ENCODE results near the gene SFXN4. TPM values are rescaled to one million over a fixed set of nuclear protein-coding genes. Genes with fewer than 3 reads are reported as not detected.
"Not testable (repeated sequence)": the region's sequence is repeated elsewhere in the genome, so short reads cannot be mapped to it uniquely, and the experiment has no call there.

Gene SFXN4
- total RNA-seq, 1 experiment from 2014 or later, result 67.0 TPM

- H3K4me1 ChIP-seq (ENCODE audit: control insufficient read depth, insufficient read depth, low read length), result no peaks in the 10 kb centered on the region
- no peaks in the 10 kb centered on the region for H3K27me3 ChIP-seq (ENCODE audit: control insufficient read depth, insufficient read depth, low read length)
- DNase-seq (ENCODE audit: low read depth, low spot score) (no peak), ATAC-seq (no peak)
- TF ChIP-seq CTCF (IDR thresholded peaks at IDR 0.05), result no peak
- no peak for TF ChIP-seq TCF7L2 (IDR thresholded peaks at IDR 0.05; ENCODE audit: low read depth, low read length)
- TF ChIP-seq POLR2AphosphoS5 (IDR thresholded peaks at IDR 0.05; ENCODE audit: low read depth, low read length), result no peak
- TF ChIP-seq REST (IDR thresholded peaks at IDR 0.05; ENCODE audit: insufficient read depth in 1 of 2, low read depth in 2 of 2, low read length in 1 of 2), result no peak
- TF ChIP-seq SIN3A (IDR thresholded peaks at IDR 0.05; ENCODE audit: borderline replicate concordance, insufficient read depth, low read depth, low read length), result no peak
- H3K27ac ChIP-seq (ENCODE audit: low read length), result no peak overlapping the region
- no TSS peak for BruUV-seq (replicated peaks)
- H3K9me3 ChIP-seq (ENCODE audit: control insufficient read depth, insufficient read depth, low read depth, low read length), result no peaks in the 10 kb centered on the region
- intact Hi-C loops (cut with micrococcal nuclease; ENCODE audit: unreplicated experiment) (no loop called here), in situ Hi-C loops (cut with HindIII; ENCODE audit: low pct_unique_long_range_greater_than_20kb, low sequenced_read_pairs) (no loop called here)
- POLR2A ChIA-PET, result interaction anchor here (0.7 kb wide), 1 partner anchor 76 kb away, joined by 3 read pairs; no protein-coding TSS in a partner anchor
- peaks cover 17% of the 10 kb centered on the region for H3K36me3 ChIP-seq (ENCODE audit: control insufficient read depth, insufficient read depth, low read length)
- no peak overlapping the region for H3K4me3 ChIP-seq (ENCODE audit: low read depth in 2 of 2, low read length in 2 of 2)
- CTCF ChIA-PET, result no interaction called here
These were observed 12.5 kb downstream of the SFXN4 start for GRCh38 chr10:119153041-119153440.

- in situ Hi-C loops (cut with HindIII; ENCODE audit: low pct_unique_long_range_greater_than_20kb, low sequenced_read_pairs); H3K9me3 ChIP-seq (ENCODE audit: control insufficient read depth, insufficient read depth, low read depth, low read length); H3K4me1 ChIP-seq (ENCODE audit: control insufficient read depth, insufficient read depth, low read length); H3K27me3 ChIP-seq (ENCODE audit: control insufficient read depth, insufficient read depth, low read length); H3K4me3 ChIP-seq (ENCODE audit: low read depth in 2 of 2, low read length in 2 of 2); ATAC-seq; BruUV-seq (replicated peaks); CTCF ChIA-PET; intact Hi-C loops (cut with micrococcal nuclease; ENCODE audit: unreplicated experiment); H3K36me3 ChIP-seq (ENCODE audit: control insufficient read depth, insufficient read depth, low read length); DNase-seq (ENCODE audit: low read depth, low spot score); H3K27ac ChIP-seq (ENCODE audit: low read length): not testable (repeated sequence)
- POLR2A ChIA-PET, result interaction anchor here (0.7 kb wide), 1 partner anchor 274 kb away, joined by 5 read pairs; no protein-coding TSS in a partner anchor
These were observed 13.9 kb downstream of the SFXN4 start for GRCh38 chr10:119151601-119152000.

GRCh38 chr10:119149729-119150128 is 15.8 kb downstream of the SFXN4 start:
- CTCF ChIA-PET, result no interaction called here
- ATAC-seq (0 out of 2 replicates have a peak, but pooled peaks have one; percentile 59), DNase-seq (ENCODE audit: low read depth, low spot score) (no peak)
- no peak for TF ChIP-seq TCF7L2 (IDR thresholded peaks at IDR 0.05; ENCODE audit: low read depth, low read length)
- TF ChIP-seq REST (IDR thresholded peaks at IDR 0.05; ENCODE audit: insufficient read depth in 1 of 2, low read depth in 2 of 2, low read length in 1 of 2), result no peak
- no peak for TF ChIP-seq SIN3A (IDR thresholded peaks at IDR 0.05; ENCODE audit: borderline replicate concordance, insufficient read depth, low read depth, low read length)
- TF ChIP-seq POLR2AphosphoS5 (IDR thresholded peaks at IDR 0.05; ENCODE audit: low read depth, low read length), result no peak
- TF ChIP-seq CTCF (IDR thresholded peaks at IDR 0.05), result no peak
- Histone ChIP-seq H3K27me3 (ENCODE audit: control insufficient read depth, insufficient read depth, low read length) (no peaks in the 10 kb centered on the region), H3K4me1 (ENCODE audit: control insufficient read depth, insufficient read depth, low read length) (no peaks in the 10 kb centered on the region), H3K9me3 (ENCODE audit: control insufficient read depth, insufficient read depth, low read depth, low read length) (no peaks in the 10 kb centered on the region), H3K27ac (ENCODE audit: low read length) (no peak overlapping the region), H3K4me3 (ENCODE audit: low read depth in 2 of 2, low read length in 2 of 2) (no peak overlapping the region), H3K36me3 (ENCODE audit: control insufficient read depth, insufficient read depth, low read length) (peaks cover 4% of the 10 kb centered on the region; the same call in 1 of the 2 replicates)
- in situ Hi-C loops (cut with HindIII; ENCODE audit: low pct_unique_long_range_greater_than_20kb, low sequenced_read_pairs) (no loop called here), intact Hi-C loops (cut with micrococcal nuclease; ENCODE audit: unreplicated experiment) (no loop called here)
- POLR2A ChIA-PET, result no interaction called here
- no TSS peak for BruUV-seq (replicated peaks)

Measured in Panc1 (cell line).